Effector CD4-positive, alpha-beta T cell (primary cell): Measurements from ENCODE around the gene MAP3K3.

Source experiments
- DNase-seq: peaks from one replicate; pipeline ENCODE4 v3.0.0-alpha.2; 2020

The MAP3K3 gene

DNA sequence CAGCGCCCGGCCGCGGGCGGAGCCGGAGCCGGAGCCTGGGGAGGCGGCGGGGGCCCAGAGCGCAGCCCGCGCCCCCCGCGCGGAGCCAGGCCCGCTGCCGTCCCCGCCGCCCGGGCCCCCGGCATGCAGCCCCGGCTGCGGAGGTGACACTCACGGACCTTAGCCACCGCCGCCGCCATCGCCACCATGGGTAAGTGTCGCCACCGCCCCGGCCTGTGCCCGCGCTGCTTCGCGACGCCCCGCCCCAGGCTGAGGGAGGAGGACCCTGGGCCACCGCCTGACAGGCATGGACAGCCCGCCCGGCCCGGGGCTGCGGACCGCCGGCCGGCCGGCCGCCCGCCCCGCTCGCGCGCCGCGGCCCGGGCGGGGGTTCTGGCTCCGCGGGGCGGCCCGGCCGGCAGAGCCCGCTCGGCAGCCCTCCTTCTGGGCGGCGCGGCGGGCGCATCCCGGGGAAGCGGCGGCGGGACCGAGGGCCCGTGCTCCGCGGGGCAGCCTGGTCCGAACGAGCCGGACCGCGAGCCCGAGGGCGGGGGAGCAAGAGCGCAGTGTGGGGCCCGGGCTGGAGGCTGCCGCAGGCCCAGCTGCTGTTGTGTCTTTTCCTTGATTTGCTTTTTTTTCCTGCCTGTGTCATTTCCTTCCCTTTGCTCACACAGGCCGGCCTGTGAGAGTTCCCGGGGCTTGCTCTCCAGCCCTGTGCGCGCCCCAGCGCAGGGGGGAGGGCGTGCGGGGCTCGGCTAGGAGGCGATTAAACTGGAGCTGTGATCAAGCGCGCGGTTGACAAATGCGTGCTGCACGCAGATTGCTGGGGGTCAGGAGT is 565 bp downstream of the MAP3K3 start:
- DNase-seq = peak; percentile 49

GRCh38 chr17:63623786-63624530 is 1.7 kb downstream of the MAP3K3 start:
- no peak for DNase-seq

DNA sequence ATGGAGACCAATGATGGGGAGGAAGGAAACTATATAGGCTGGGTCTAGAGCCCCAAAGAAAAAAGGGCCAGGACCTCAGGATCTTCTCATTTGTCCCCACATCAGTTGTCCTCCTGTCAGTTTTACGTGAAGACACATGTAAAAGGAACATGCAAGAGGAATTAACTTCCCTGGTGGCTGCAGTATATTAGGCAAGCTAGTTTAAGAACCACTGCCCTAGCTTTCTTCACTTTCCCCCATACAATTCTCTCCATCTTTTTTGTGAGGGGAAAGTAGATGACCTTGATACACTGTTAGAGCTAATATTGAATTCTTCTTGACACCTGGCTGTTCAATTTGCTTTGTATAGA is 2.3 kb downstream of the MAP3K3 start:
- no peak for DNase-seq

DNA sequence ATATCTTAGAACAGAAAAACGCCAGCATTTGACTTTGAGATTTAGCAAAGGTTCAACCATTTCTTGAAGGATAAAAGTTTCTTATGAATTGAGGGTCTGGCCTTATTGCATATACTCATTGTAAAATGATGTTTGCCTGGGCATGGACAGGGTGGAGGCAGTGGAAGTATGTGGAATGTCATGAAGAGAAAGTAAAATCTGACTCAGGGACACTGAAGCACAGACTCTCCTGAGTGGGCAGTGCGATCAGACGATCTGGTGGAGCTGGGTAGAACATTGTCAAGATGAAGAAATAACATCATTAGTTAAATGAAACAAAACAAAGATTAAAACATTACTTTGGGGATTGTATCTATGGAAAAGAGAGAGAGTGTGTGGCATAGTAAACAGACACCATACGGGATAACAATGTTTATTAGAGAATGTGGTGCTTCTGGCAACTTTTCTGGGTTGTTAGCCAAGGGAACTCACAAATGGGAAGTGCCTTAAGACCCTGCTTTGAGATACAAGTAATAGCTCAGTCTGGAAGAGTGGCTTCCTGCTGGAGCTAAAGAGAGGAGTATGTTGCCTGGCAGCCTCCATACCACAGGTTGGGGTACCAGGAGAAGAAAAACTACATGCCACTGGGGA is 4.4 kb downstream of the MAP3K3 start:
- DNase-seq = no peak

DNA sequence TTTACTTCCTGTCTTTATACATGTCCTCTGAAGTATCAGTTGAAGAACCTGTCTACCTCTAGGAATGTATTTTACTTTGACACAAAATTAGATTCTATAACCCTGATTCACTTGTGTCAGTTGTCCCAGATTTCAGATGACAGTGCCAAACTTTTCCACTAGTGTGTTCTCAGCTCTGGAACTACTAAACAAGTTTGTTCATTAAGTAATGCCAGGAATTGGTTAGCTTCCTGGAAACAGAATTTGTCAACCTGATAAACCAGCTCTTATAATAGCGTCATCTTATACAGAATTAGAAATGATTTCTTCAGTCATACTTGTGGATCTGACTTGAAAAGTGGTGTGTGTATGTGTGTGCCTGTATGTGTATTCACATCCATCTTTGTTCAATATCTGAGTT is 7.4 kb downstream of the MAP3K3 start:
- no peak for DNase-seq

GRCh38 chr17:63631062-63631461 is 8.8 kb downstream of the MAP3K3 start:
- no peak for DNase-seq

- no peak for DNase-seq
These were observed 9.4 kb downstream of the MAP3K3 start for GRCh38 chr17:63631626-63632025.

DNA sequence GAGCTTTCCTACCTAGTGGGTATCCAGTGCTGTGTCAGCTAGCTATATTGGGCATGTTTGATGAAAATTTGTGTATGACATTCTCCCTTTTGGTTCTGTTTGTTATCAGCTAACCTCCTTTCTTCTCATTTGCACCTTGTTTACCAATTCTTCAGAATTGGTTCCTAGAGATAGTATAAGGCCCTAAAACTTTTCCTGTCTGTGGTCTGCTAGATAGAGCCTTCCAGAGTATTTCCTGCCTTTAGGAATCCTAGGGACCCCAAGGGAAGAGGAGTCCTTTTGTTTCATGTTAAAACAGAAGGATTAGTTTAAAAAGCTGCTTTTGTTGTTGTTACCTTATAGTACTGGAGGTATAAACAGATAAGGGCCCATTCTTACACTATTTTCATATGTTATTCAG is 11.5 kb downstream of the MAP3K3 start:
- no peak for DNase-seq

- DNase-seq = no peak
These were observed 11.9 kb downstream of the MAP3K3 start for GRCh38 chr17:63634163-63634562.

DNA sequence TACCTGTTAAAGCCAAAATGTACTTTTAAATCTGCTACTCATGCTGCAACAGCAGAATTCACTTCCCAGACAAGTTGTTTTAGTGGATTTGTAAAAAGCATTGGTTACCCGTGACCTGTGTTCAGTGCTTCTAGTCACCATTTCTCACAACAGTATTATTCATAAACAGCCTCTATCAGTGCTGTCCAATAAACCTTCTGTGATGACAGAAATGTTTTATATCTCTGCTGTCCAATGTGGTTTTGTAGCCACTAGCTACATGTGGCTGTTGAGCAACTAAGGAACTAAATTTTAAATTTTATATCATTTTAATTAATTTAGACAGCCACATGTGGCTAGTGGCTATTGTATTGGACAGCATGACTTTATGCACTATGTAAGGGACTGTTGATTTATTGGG is 12.6 kb downstream of the MAP3K3 start:
- no peak for DNase-seq

- DNase-seq = no peak
These were observed 13.1 kb downstream of the MAP3K3 start for GRCh38 chr17:63635290-63635689.

- DNase-seq = no peak
These were observed 13.6 kb downstream of the MAP3K3 start for GRCh38 chr17:63635787-63636186.

- no peak for DNase-seq
These were observed 16.9 kb downstream of the MAP3K3 start for GRCh38 chr17:63639125-63639524.

DNA sequence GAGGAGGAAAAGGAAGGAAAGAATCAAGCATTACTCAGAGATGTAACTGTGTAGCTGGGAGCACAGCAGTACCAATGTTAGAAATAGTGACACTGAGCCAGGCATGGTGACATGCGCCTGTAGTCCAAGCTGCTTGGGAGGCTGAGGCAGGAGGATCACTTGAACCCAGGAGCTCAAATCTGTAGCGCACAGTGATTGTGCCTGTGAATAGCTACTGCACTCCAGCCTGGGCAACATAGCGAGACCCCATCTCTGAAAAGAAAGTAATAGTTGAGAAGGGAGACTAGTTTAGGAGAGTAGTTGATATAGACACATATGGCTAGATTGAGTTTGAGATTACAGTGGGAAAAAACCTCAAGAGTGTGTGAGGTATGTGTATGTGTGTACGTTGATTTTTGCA is 17.8 kb downstream of the MAP3K3 start:
- no peak for DNase-seq

GRCh38 chr17:63641692-63642448 is 19.7 kb downstream of the MAP3K3 start:
- DNase-seq = no peak

DNA sequence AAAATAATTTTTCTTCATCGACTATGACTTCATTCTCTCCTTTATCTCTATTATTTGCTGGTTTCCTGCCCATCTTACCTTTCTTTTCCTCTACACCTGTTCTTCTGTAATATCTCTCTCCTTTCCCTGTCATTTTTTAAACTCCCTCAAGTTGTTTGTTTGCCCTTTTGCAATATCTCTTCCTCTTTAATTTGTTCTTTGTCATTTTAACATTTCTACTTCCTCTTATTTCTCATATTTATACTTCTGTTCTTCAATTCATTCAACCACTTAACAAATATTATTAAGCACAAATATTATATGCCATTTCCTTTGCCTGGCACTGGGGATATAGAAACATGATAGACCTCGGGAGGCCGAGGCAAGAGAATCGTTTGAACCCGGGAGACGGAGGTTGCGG is 22.6 kb downstream of the MAP3K3 start:
- DNase-seq = no peak

- DNase-seq = no peak
These were observed 23.7 kb downstream of the MAP3K3 start for GRCh38 chr17:63645775-63646487.

DNA sequence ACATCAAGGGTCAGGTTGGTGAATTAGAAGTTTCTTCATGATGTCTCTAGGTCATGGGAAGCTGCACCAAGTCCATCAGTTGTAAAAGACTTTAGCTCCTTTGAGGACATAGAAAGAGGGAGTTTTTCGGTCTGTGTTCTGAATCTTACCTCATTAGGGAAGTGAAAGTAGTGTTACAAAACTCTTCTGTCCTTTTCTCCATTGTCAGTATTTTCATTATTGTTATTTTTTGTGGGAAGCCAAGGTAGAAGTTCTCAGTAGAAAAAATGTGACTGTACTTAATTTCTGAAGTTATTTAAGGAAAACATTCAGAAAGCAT is 24.2 kb downstream of the MAP3K3 start:
- no peak for DNase-seq

- no peak for DNase-seq
These were observed 25.0 kb downstream of the MAP3K3 start for GRCh38 chr17:63647065-63647725.

GRCh38 chr17:63647936-63648335 is 25.7 kb downstream of the MAP3K3 start:
- DNase-seq = no peak

DNA sequence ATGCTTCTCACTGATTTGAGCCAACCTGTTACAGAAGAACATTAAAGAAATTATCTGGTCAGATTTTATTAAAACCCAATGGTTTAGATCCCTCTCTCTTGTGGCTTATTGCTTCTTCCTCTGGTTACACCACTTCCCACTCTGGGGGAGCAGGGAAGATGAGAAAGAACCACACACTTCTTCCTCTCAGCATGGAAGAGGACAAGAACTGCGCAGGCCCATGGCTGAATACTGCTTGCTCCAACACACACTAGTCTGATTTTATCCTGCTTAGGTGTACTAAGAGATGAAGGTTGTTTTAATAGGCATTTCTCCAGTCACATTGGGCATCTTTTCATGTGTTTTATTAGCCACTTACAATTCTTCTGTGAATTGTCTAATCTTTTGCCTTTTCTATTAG is 27.6 kb downstream of the MAP3K3 start:
- DNase-seq = no peak

- no peak for DNase-seq
These were observed 29.9 kb downstream of the MAP3K3 start for GRCh38 chr17:63652106-63652505.
